ENCODE measurements around the gene SLC25A13. TPM values are rescaled to one million over a fixed set of nuclear protein-coding genes. Genes with fewer than 3 reads are reported as not detected.

The SLC25A13 gene
- total and polyA plus RNA-seq, 2 of the 8 experiments (the other 6 are each of a cell fraction or from before 2014, with no cell fraction given): 30.8 to 85.4 TPM

DNA sequence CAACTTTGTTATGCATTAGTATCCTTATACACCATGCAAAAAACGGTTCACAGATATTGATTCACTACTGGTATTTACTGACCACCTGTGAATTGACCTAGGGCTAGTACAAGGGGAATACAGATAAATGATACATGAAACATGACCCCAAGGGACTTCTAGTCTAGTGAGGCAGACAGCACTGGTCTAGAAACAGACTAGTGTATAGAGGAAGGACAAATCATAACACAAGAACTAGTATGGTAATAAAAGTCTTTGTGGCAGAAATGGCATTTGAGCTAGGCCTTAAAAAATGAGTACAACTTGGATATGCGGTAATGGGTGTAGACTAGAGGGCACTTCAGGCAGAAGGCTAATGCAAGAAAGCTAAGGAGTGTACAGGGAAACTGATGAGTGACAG lies 86.6 kb downstream of the SLC25A13 start (continued):
- TF ChIP-seq, protein P1, sequence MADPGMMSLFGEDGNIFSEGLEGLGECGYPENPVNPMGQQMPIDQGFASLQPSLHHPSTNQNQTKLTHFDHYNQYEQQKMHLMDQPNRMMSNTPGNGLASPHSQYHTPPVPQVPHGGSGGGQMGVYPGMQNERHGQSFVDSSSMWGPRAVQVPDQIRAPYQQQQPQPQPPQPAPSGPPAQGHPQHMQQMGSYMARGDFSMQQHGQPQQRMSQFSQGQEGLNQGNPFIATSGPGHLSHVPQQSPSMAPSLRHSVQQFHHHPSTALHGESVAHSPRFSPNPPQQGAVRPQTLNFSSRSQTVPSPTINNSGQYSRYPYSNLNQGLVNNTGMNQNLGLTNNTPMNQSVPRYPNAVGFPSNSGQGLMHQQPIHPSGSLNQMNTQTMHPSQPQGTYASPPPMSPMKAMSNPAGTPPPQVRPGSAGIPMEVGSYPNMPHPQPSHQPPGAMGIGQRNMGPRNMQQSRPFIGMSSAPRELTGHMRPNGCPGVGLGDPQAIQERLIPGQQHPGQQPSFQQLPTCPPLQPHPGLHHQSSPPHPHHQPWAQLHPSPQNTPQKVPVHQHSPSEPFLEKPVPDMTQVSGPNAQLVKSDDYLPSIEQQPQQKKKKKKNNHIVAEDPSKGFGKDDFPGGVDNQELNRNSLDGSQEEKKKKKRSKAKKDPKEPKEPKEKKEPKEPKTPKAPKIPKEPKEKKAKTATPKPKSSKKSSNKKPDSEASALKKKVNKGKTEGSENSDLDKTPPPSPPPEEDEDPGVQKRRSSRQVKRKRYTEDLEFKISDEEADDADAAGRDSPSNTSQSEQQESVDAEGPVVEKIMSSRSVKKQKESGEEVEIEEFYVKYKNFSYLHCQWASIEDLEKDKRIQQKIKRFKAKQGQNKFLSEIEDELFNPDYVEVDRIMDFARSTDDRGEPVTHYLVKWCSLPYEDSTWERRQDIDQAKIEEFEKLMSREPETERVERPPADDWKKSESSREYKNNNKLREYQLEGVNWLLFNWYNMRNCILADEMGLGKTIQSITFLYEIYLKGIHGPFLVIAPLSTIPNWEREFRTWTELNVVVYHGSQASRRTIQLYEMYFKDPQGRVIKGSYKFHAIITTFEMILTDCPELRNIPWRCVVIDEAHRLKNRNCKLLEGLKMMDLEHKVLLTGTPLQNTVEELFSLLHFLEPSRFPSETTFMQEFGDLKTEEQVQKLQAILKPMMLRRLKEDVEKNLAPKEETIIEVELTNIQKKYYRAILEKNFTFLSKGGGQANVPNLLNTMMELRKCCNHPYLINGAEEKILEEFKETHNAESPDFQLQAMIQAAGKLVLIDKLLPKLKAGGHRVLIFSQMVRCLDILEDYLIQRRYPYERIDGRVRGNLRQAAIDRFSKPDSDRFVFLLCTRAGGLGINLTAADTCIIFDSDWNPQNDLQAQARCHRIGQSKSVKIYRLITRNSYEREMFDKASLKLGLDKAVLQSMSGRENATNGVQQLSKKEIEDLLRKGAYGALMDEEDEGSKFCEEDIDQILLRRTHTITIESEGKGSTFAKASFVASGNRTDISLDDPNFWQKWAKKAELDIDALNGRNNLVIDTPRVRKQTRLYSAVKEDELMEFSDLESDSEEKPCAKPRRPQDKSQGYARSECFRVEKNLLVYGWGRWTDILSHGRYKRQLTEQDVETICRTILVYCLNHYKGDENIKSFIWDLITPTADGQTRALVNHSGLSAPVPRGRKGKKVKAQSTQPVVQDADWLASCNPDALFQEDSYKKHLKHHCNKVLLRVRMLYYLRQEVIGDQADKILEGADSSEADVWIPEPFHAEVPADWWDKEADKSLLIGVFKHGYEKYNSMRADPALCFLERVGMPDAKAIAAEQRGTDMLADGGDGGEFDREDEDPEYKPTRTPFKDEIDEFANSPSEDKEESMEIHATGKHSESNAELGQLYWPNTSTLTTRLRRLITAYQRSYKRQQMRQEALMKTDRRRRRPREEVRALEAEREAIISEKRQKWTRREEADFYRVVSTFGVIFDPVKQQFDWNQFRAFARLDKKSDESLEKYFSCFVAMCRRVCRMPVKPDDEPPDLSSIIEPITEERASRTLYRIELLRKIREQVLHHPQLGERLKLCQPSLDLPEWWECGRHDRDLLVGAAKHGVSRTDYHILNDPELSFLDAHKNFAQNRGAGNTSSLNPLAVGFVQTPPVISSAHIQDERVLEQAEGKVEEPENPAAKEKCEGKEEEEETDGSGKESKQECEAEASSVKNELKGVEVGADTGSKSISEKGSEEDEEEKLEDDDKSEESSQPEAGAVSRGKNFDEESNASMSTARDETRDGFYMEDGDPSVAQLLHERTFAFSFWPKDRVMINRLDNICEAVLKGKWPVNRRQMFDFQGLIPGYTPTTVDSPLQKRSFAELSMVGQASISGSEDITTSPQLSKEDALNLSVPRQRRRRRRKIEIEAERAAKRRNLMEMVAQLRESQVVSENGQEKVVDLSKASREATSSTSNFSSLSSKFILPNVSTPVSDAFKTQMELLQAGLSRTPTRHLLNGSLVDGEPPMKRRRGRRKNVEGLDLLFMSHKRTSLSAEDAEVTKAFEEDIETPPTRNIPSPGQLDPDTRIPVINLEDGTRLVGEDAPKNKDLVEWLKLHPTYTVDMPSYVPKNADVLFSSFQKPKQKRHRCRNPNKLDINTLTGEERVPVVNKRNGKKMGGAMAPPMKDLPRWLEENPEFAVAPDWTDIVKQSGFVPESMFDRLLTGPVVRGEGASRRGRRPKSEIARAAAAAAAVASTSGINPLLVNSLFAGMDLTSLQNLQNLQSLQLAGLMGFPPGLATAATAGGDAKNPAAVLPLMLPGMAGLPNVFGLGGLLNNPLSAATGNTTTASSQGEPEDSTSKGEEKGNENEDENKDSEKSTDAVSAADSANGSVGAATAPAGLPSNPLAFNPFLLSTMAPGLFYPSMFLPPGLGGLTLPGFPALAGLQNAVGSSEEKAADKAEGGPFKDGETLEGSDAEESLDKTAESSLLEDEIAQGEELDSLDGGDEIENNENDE (IDR thresholded peaks at IDR 0.05; ENCODE audit: insufficient replicate concordance, low read length): no peak
- TF ChIP-seq KDM1A (IDR thresholded peaks at IDR 0.05; ENCODE audit: borderline replicate concordance, low read length): no peak
- TF ChIP-seq NANOG (IDR thresholded peaks at IDR 0.05; ENCODE audit: insufficient read depth, low read depth, low read length, poor library complexity, severe bottlenecking): no peak
- no peak for TF ChIP-seq TEAD4 (IDR thresholded peaks at IDR 0.05; ENCODE audit: low read depth, low read length)

Data from H1 (cell line).